Heart left ventricle (tissue), 16 donors: ENCODE results near the gene GPR39. TPM values are rescaled to one million over a fixed set of nuclear protein-coding genes. Genes with fewer than 3 reads are reported as not detected.

ENCODE experiments used
- ATAC-seq, 4 donors: fragments of 200-7000 bp; cut with Tn5 transposase; one replicate each; pipeline ENCODE4 v1.9.1; 2020 to 2022; ENCODE audit warnings: moderate library complexity in 4 of 4, mild to moderate bottlenecking in 3 of 4, moderate number of reproducible peaks in 1 of 4
- DNase-seq, 5 donors: peaks; one replicate each; pipeline ENCODE4 v3.0.0-alpha.2; 2020
- H3K27ac ChIP-seq, 12 donors: fragments of 200-600 bp; sonication (generic) in 4 of 12; one replicate each; pipeline versions ENCODE4 v1.5.0 to v1.8.0; 2016 to 2022; ENCODE audit warnings: mild to moderate bottlenecking in 2 of 12
- H3K27me3 ChIP-seq, 9 donors: fragments of 200-600 bp; sonication (generic) in 2 of 9; one replicate each; pipeline versions ENCODE4 v1.5.1 to v1.8.0; 2016 to 2022; ENCODE audit warnings: mild to moderate bottlenecking in 3 of 9
- H3K36me3 ChIP-seq, 9 donors: fragments of 200-600 bp; sonication (generic) in 2 of 9; one replicate each; pipeline versions ENCODE4 v1.5.0 to v1.8.0; 2018 to 2022; ENCODE audit warnings: mild to moderate bottlenecking in 2 of 9
- H3K4me1 ChIP-seq, 12 donors: fragments of 200-600 bp; sonication (generic) in 4 of 12; one replicate each; pipeline versions ENCODE4 v1.5.0 to v1.8.0; 2016 to 2022; ENCODE audit warnings: mild to moderate bottlenecking in 3 of 12
- H3K4me3 ChIP-seq, 12 donors: fragments of 200-600 bp; sonication (generic) in 4 of 12; one replicate each; pipeline versions ENCODE4 v1.5.0 to v1.8.0; 2017 to 2022; ENCODE audit warnings: mild to moderate bottlenecking in 9 of 12, moderate library complexity in 4 of 12
- H3K9me3 ChIP-seq, 12 donors: fragments of 200-600 bp; sonication (generic) in 4 of 12; one replicate each; pipeline versions ENCODE4 v1.5.0 to v1.8.0; 2016 to 2022; ENCODE audit warnings: mild to moderate bottlenecking in 1 of 12
- POLR2A ChIP-seq, 2 donors: fragments of 450-650 bp; IDR thresholded peaks; one replicate each; pipeline ENCODE4 v1.6.1; 2017; ENCODE audit warnings: antibody characterized with exemption in 2 of 2, mild to moderate bottlenecking in 2 of 2, moderate library complexity in 2 of 2
- WGBS, 4 donors: extraction: QIAGEN DNeasy Blood & Tissue Kit in 2 of 4; methylation state at CpG; one replicate each; pipeline versions ENCODE4 v1.1.5 to v1.1.7; 2013 to 2018; 5-methylcytosine and 5-hydroxymethylcytosine counted together
- intact Hi-C, 10 donors: fragments of 100-400 bp; cut with DNase I; formaldehyde crosslinking; loops; one replicate each; pipeline versions ENCODE4 v1.11.1 to v1.14.2; 2022
- polyA plus RNA-seq, 2 donors: library from polyadenylated mRNA; stranded (reverse); fragments of 200-250 nt; gene quantifications; one replicate each; pipeline ENCODE4 v1.2.3, GENCODE V29; 2013
- total RNA-seq, 9 donors: library from RNA; depleted of rRNA in 2 of 9; stranded (reverse); fragments of >200 nt in 2 of 9; fragmentation: NEBNext Ultra II Directional in 3 of 9; extraction: Animal tissue kit (Norgen Biotek cat#: 25700) in 3 of 9; gene quantifications; one replicate each; pipeline versions ENCODE4 v1.1.0 to v1.2.4, GENCODE V29; 2016 to 2023
- TF ChIP-seq, protein P1 (sequence below), 12 donors: fragments of 200-600 bp; sonication (generic) in 4 of 12; IDR thresholded peaks; one replicate each; pipeline versions ENCODE4 v1.5.0 to v1.8.0; 2018 to 2022; ENCODE audit warnings: antibody characterized with exemption in 12 of 12, mild to moderate bottlenecking in 5 of 12
- donor health status: ischemic (EF 13 %, LVEDD 7.1; RV severe dilation, severe dysfunction).
- donor health status: healthy with polysubstance abuse.
- donor health status: DM: no; HTN: yes; CAD: no.
- donor health status: DM: no; HTN: no; CAD: no.
- donor health status: ischemic (EF 25% LVEDD 6.9; RV normal size, moderate dysfunction).
- donor health status: ischemic (EF 25% LVEDD 5.7; RV mildly dilated, moderate dysfunction).
- donor health status: healthy.
- donor health status: DM: yes; HTN: yes; CAD: no.
- donor health status: ischemic (EF 35%, LVEDD 5.7; RV mildly dilated, moderate dysfunction).
- donor health status: nonischemic (EF 11% LVEDD 7.7; RV severe dilation, severe dysfunction).
- donor health status: DM: yes; HTN: yes; CAD: no.
- donor health status: PGD.
- donor health status: ischemic (EF 29% LVEDD 5.4; RV normal size, mild dysfunction).
- donor health status: nonischemic (EF 23%, LVEDD 6.1; RV moderate dilation, normal function).

Gene GPR39
- total and polyA plus RNA-seq, 11 donors, result 0.11 TPM; not detected in 10

DNA sequence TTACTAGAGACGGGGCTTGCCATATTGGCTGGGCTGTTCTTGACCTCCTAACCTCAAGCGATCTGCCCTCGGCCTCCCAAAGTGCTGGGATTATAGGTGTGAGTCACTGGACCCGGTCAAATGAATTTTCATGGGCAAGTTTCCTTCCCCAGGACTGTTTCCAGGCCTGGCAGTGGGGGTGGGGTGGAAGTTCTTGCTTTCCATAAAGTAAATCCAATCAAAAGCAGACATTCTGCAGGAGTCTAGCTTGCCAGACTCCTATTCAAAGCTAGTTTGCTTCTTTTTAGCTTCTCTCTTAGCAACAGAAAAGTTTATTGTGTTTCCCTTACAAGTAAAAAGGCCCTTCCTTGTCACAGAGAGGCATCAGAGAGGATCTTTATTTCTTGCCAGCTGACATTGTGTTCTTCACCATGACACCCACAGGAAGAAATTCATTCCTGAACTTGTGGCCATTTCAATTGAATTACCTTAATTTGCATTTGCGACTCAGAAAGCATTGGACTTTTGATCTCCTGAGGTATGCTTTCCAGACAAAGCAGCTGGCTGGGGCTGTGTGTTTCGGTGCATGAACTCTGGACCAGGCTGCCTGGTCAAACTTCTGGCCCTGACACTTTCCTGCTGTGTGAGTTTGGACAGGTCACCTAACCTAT is 215.5 kb downstream of the GPR39 start:
- no peak for ATAC-seq
- intact Hi-C loops, result no loop called here
- no peaks in the 10 kb centered on the region for H3K9me3 ChIP-seq
- TF ChIP-seq, protein P1, sequence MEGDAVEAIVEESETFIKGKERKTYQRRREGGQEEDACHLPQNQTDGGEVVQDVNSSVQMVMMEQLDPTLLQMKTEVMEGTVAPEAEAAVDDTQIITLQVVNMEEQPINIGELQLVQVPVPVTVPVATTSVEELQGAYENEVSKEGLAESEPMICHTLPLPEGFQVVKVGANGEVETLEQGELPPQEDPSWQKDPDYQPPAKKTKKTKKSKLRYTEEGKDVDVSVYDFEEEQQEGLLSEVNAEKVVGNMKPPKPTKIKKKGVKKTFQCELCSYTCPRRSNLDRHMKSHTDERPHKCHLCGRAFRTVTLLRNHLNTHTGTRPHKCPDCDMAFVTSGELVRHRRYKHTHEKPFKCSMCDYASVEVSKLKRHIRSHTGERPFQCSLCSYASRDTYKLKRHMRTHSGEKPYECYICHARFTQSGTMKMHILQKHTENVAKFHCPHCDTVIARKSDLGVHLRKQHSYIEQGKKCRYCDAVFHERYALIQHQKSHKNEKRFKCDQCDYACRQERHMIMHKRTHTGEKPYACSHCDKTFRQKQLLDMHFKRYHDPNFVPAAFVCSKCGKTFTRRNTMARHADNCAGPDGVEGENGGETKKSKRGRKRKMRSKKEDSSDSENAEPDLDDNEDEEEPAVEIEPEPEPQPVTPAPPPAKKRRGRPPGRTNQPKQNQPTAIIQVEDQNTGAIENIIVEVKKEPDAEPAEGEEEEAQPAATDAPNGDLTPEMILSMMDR (IDR thresholded peaks at IDR 0.05), result no peak
- TF ChIP-seq POLR2A (IDR thresholded peaks at IDR 0.05), result no peak
- 73 to 81% (median 76%) methylated on average over 6 of the region's 6 CpGs for WGBS, 4 donors
- H3K27ac ChIP-seq, result no peak overlapping the region
- H3K36me3 ChIP-seq, result no peaks in the 10 kb centered on the region
- H3K4me1 ChIP-seq, result no peaks in the 10 kb centered on the region
- no peak overlapping the region for H3K4me3 ChIP-seq
- DNase-seq, result no peak
- peaks cover 0 to 6% (median 0%) of the 10 kb centered on the region in 9 donors for H3K27me3 ChIP-seq

DNA sequence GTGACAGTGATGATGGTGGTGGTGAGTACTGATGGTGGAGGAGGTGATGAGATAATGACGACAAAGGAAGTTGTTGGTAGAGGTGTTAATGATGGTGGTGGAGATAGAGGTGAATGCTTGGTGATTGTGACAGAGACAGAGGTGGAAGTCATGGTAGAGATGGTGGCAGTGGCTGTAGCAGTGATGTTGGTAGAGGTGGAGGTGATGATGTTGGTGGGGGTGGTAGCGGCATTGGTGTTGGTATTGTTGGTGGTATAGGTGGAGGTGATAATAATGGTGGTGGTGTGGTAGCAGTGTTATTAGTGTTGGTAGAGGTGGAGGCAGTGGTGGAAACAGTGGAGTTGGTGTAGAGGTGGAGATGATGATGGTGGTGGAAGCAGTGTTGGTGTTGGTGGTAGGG is 217.0 kb downstream of the GPR39 start:
- WGBS, 4 donors, result 82 to 90% (median 85%) methylated on average over 2 of the region's 2 CpGs
- DNase-seq (no peak), ATAC-seq (no peak)
- Histone ChIP-seq H3K4me3 (no peak overlapping the region), H3K36me3 (no peaks in the 10 kb centered on the region), H3K27ac (no peak overlapping the region), H3K27me3 (peaks cover 0 to 4% (median 0%) of the 10 kb centered on the region in 9 donors), H3K9me3 (no peaks in the 10 kb centered on the region), H3K4me1 (no peaks in the 10 kb centered on the region)
- no peak for TF ChIP-seq POLR2A (IDR thresholded peaks at IDR 0.05)
- TF ChIP-seq, protein P1 (IDR thresholded peaks at IDR 0.05), result no peak
- intact Hi-C loops, result no loop called here

DNA sequence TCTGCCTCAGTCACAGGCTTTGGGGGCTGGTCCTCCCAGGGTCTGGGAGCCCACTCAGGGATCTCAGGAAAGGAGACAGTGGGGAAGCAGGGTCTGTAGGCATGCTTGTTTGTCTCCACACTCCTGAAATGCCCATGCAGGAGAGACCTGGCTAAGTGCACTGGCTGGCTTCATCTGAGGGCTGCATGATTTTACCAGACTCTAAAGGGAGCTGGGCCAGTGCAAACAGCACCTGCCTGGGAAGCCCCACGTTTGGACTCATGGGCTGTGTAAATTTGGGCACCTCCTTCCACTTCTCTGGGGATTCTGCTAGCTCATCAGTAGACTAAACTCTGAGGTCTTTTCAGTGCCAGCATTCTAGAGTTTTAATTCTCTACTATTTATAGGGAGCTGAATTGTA is 219.7 kb downstream of the GPR39 start:
- no peak for ATAC-seq
- no peak for TF ChIP-seq POLR2A (IDR thresholded peaks at IDR 0.05)
- TF ChIP-seq, protein P1 (IDR thresholded peaks at IDR 0.05), result no peak
- intact Hi-C loops, result no loop called here
- H3K36me3 ChIP-seq, result no peaks in the 10 kb centered on the region
- H3K27ac ChIP-seq, result no peak overlapping the region
- H3K27me3 ChIP-seq, result no peaks in the 10 kb centered on the region
- H3K4me3 ChIP-seq, result no peak overlapping the region
- no peaks in the 10 kb centered on the region for H3K9me3 ChIP-seq
- no peaks in the 10 kb centered on the region for H3K4me1 ChIP-seq
- 15 to 33% (median 23%) methylated on average over 1 of the region's 1 CpG for WGBS, 4 donors
- no peak for DNase-seq

DNA sequence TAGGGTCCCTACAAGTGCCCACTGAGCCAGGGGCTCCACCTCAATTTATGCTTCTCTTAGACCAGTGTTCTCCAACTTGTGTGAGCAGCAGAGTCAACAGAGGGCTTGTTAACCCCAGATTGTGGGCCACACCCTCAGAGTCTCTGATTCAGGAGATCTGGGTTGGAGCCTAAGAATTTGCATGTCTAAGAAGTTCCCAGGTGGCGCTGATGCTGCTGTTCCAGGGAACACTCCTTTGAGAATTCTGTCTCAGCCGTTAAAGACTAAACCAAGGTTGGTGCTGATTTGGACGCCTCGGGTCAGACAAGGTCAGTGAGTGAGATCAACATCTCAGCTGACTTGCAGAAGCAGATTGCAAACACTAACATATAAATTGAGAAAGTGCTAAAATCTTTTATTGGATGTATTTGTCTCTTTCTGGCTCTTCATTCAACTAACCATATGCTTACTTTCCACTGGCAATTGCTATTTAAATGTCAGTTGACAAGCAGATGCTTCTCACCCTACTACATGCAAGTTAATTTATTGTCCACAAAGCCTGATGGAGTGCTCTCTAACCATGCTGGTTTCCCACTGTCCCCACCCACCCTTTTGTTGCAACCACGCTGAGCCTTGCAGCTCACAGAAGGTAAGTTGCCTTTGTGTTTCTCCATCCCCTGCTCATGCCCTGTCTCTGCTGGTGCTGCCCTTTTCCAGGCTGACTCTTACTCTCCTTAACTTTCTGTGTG is 221.9 kb downstream of the GPR39 start:
- no peak overlapping the region for H3K4me3 ChIP-seq
- no peaks in the 10 kb centered on the region for H3K36me3 ChIP-seq
- WGBS, 4 donors, result 84 to 89% (median 87%) methylated on average over 5 of the region's 5 CpGs
- TF ChIP-seq, protein P1 (IDR thresholded peaks at IDR 0.05), result no peak
- TF ChIP-seq POLR2A (IDR thresholded peaks at IDR 0.05), result no peak
- DNase-seq, result no peak
- intact Hi-C loops, result no loop called here
- no peak overlapping the region for H3K27ac ChIP-seq
- no peak for ATAC-seq
- H3K9me3 ChIP-seq, result no peaks in the 10 kb centered on the region
- no peaks in the 10 kb centered on the region for H3K4me1 ChIP-seq
- no peaks in the 10 kb centered on the region for H3K27me3 ChIP-seq
